GM12878 (cell line): ENCODE measurements around the gene MRPS27. TPM values are rescaled to one million over a fixed set of nuclear protein-coding genes. Genes with fewer than 3 reads are reported as not detected.

Experiments used
- ATF7 ChIP-seq: fragments of 450-650 bp; IDR thresholded peaks from 2 replicates; pipeline ENCODE4 v1.6.1; 2016; ENCODE audit warnings: low read depth, mild to moderate bottlenecking
- BHLHE40 ChIP-seq, 2 experiments: fragments of 450-650 bp in 1 of 2; IDR thresholded peaks; 2 replicates each; pipeline ENCODE4 v1.6.1; 2011 to 2017; ENCODE audit warnings: low read depth in 2 of 2, borderline replicate concordance in 1 of 2, improper control_type of control experiment in 1 of 2, low read length in 1 of 2, mild to moderate bottlenecking in 1 of 2
- CREM ChIP-seq: IDR thresholded peaks from 2 replicates; pipeline ENCODE4 v1.6.1; 2014; ENCODE audit warnings: antibody characterized with exemption, low read depth
- E2F8 ChIP-seq: fragments of 450-650 bp; IDR thresholded peaks from 2 replicates; pipeline ENCODE4 v1.6.1; 2018; ENCODE audit warnings: mild to moderate bottlenecking, low read depth, moderate library complexity; ENCODE audit not compliant: partially characterized antibody
- IRF3 ChIP-seq: fragments of 450-650 bp; IDR thresholded peaks from 2 replicates; pipeline ENCODE4 v1.6.1; 2014; ENCODE audit warnings: mild to moderate bottlenecking
- MTA2 ChIP-seq: fragments of 450-650 bp; IDR thresholded peaks from 2 replicates; pipeline ENCODE4 v1.6.1; 2016; ENCODE audit warnings: low read depth, mild to moderate bottlenecking, moderate library complexity
- NKRF ChIP-seq: fragments of 450-650 bp; conservative IDR thresholded peaks from 2 replicates; pipeline ENCODE4 v1.6.1; 2017; ENCODE audit warnings: mild to moderate bottlenecking, moderate library complexity
- SMAD1 ChIP-seq: fragments of 450-650 bp; IDR thresholded peaks from 2 replicates; pipeline ENCODE4 v1.6.1; 2018; ENCODE audit warnings: mild to moderate bottlenecking, low read depth; ENCODE audit not compliant: partially characterized antibody
- SREBF1 ChIP-seq: IDR thresholded peaks from 2 replicates; pipeline ENCODE4 v1.6.1; 2012; ENCODE audit warnings: mild to moderate bottlenecking, low read length
- polyA plus RNA-seq, 11 experiments: library from polyadenylated mRNA; depleted of rRNA in 4 of 11; unstranded in 6 of 11; stranded (reverse) in 5 of 11; fragments of >200 nt; fragmentation: Nextera tagmentation in 4 of 11; fragmentation: Illumina TruSeq in 1 of 11; extraction: Ambion mirVana in 4 of 11; extraction: Trizol in 1 of 11; gene quantifications; 1 replicate in 1 of 11; 2 replicates in 10 of 11; pipeline versions ENCODE4 v1.2.1 to v1.2.3, GENCODE V29; 2011 to 2016; ENCODE audit warnings: inconsistent platforms in 2 of 11, missing spikeins in 2 of 11, low read depth in 1 of 11
- total RNA-seq, 4 experiments: library from RNA; depleted of rRNA in 3 of 4; stranded (reverse); fragments of >200 nt in 3 of 4; fragmentation: Illumina TruSeq in 1 of 4; extraction: Trizol in 1 of 4; gene quantifications; 2 replicates each; pipeline versions ENCODE4 v1.2.1 to v1.2.3, GENCODE V29; 2013 to 2021
- TF ChIP-seq, protein P1 (sequence below): IDR thresholded peaks from 2 replicates; pipeline ENCODE4 v1.6.1; 2011; ENCODE audit warnings: mild to moderate bottlenecking, low read depth, low read length, moderate library complexity; ENCODE audit not compliant: insufficient replicate concordance

Gene MRPS27
- total and polyA plus RNA-seq, 10 of the 15 experiments (the other 5 are each of a cell fraction or from before 2014, with no cell fraction given): 61.0 to 128 (median 93.0) TPM

DNA sequence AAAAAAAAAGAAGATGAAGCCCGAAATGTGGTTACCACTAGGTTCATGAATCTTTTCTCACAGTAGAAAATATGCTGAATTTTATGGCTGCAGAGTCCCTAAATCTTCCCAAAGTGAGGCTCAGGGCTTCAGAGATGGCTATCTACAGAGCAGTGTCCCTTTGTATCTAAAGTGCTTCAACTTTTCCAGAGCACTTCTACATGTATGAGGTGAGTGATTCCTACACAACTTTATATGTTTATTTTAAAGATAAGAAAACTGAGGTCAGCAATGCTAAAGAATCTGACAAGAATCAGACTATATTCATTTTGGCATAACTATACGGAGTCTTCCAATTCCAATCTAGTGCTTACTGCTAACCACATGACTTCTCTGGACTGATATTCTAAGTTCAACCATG lies 53.2 kb downstream of the MRPS27 start (continued):
- TF ChIP-seq E2F8 (no peak), ATF7 (no peak), NKRF (no peak), CREM (no peak), MTA2 (no peak), SREBF1 (no peak), BHLHE40 (IDR thresholded peaks at IDR 0.05; ENCODE audit: borderline replicate concordance in 1 of 2, low read depth in 2 of 2, low read length in 1 of 2) (no peak), SMAD1 (no peak), IRF3 (no peak)
- TF ChIP-seq, protein P1, sequence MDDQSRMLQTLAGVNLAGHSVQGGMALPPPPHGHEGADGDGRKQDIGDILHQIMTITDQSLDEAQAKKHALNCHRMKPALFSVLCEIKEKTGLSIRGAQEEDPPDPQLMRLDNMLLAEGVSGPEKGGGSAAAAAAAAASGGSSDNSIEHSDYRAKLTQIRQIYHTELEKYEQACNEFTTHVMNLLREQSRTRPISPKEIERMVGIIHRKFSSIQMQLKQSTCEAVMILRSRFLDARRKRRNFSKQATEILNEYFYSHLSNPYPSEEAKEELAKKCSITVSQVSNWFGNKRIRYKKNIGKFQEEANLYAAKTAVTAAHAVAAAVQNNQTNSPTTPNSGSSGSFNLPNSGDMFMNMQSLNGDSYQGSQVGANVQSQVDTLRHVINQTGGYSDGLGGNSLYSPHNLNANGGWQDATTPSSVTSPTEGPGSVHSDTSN: no peak
